SU-DHL-6 (cell line): ENCODE data around the gene CCDC157.

Experiments
- EZH2phosphoT487 ChIP-seq: fragments of 200-600 bp; sonication (generic), shearing (Covaris generic); conservative IDR thresholded peaks from 2 replicates; pipeline ENCODE4 v1.6.1; 2018; ENCODE audit warnings: mild to moderate bottlenecking, antibody characterized with exemption, low read length, moderate library complexity, mixed read lengths
- TF ChIP-seq, protein P1 (sequence below): fragments of 200-600 bp; sonication (generic); IDR thresholded peaks from one replicate; pipeline ENCODE4 v1.5.1; 2017; ENCODE audit warnings: antibody characterized with exemption, mild to moderate bottlenecking, low read length, moderate library complexity; ENCODE audit not compliant: insufficient read depth, poor library complexity, severe bottlenecking

DNA sequence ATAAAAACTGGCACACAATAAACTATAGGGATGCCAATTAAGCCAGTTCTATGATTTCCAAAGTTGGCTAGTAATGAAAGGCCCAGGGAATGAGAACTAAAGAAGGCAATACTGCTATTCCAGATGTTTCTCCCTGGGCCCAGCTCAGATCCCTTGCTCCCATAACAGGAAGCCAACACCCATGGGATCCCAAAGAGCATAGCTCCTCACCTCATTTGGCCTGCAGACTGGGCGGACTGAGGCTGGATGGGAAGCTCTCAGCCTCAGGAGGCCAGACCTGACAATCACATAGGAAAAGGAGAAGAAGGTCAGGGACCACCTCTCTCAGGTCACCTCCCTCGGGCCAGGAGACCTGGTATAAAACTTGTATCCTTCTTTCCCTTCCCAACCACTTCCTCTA, 35.3 kb upstream of the CCDC157 start:
- TF ChIP-seq, protein P1, sequence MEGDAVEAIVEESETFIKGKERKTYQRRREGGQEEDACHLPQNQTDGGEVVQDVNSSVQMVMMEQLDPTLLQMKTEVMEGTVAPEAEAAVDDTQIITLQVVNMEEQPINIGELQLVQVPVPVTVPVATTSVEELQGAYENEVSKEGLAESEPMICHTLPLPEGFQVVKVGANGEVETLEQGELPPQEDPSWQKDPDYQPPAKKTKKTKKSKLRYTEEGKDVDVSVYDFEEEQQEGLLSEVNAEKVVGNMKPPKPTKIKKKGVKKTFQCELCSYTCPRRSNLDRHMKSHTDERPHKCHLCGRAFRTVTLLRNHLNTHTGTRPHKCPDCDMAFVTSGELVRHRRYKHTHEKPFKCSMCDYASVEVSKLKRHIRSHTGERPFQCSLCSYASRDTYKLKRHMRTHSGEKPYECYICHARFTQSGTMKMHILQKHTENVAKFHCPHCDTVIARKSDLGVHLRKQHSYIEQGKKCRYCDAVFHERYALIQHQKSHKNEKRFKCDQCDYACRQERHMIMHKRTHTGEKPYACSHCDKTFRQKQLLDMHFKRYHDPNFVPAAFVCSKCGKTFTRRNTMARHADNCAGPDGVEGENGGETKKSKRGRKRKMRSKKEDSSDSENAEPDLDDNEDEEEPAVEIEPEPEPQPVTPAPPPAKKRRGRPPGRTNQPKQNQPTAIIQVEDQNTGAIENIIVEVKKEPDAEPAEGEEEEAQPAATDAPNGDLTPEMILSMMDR: no peak
- no peak for TF ChIP-seq EZH2phosphoT487
